ENCODE results near the gene MCM8. TPM values are rescaled to one million over a fixed set of nuclear protein-coding genes. Genes with fewer than 3 reads are reported as not detected.

MCM8 gene
- total and polyA plus RNA-seq, 2 experiments from 2014 or later = 1.5 to 6.7 TPM

DNA sequence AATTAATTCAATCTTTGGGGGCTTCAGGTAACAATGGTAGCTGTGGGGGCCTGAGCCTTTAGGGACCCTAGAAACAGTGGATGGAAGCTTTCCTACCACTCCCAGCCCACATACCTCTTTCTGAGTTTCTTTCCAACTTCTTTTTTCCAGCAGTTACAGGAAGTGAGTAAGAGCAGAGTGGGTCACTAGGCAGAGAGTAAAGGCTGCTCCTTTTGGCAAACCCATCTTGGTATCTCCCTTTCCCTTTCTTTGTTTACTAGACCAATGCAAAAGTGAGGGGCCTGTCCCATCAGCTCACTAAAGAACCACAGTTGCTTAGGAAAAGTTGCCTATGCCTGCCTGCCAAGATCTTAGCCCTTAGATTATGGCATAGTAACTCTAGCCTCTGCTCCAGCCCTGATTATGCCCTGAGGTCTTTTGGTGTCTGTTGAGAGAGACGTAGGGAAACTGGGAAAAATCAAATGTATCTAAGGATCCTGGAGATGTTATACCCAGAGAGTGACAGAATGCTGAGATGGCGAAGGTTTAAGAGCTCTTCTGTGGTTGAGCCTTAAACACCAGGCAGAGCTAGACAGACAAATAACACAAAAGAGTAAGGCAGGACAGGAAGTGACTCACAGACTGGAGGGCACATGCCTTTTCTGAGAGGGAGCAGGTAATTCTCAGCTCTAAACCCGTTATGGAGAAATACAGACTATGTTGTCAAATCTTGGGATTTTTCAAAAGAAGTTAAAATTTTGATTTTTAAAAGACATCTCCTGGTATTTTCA is 31.4 kb upstream of the MCM8 start:
- Histone ChIP-seq H3K27ac (no peak overlapping the region), H2AFZ (no peak overlapping the region), H3K79me2 (no peaks in the 10 kb centered on the region), H3K9me3 (ENCODE audit: low read depth) (no peaks in the 10 kb centered on the region), H3K36me3 (replicated peaks; ENCODE audit: insufficient read depth, low read depth) (no peaks in the 10 kb centered on the region), H4K20me1 (ENCODE audit: insufficient read depth, poor library complexity, severe bottlenecking) (no peaks in the 10 kb centered on the region), H3K4me2 (no peak overlapping the region), H3K27me3 (no peaks in the 10 kb centered on the region), H3K4me3 (no peak overlapping the region), H3K4me1 (ENCODE audit: insufficient read depth) (no peaks in the 10 kb centered on the region), H3K9me2 (replicated peaks; ENCODE audit: insufficient read depth) (no peaks in the 10 kb centered on the region)
- no peak for TF ChIP-seq EZH2phosphoT487 (IDR thresholded peaks at IDR 0.05; ENCODE audit: low read depth, severe bottlenecking, unreplicated experiment)
- TF ChIP-seq EZH2 (IDR thresholded peaks at IDR 0.05; ENCODE audit: borderline replicate concordance) = no peak
- TF ChIP-seq, protein P1, sequence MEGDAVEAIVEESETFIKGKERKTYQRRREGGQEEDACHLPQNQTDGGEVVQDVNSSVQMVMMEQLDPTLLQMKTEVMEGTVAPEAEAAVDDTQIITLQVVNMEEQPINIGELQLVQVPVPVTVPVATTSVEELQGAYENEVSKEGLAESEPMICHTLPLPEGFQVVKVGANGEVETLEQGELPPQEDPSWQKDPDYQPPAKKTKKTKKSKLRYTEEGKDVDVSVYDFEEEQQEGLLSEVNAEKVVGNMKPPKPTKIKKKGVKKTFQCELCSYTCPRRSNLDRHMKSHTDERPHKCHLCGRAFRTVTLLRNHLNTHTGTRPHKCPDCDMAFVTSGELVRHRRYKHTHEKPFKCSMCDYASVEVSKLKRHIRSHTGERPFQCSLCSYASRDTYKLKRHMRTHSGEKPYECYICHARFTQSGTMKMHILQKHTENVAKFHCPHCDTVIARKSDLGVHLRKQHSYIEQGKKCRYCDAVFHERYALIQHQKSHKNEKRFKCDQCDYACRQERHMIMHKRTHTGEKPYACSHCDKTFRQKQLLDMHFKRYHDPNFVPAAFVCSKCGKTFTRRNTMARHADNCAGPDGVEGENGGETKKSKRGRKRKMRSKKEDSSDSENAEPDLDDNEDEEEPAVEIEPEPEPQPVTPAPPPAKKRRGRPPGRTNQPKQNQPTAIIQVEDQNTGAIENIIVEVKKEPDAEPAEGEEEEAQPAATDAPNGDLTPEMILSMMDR (IDR thresholded peaks at IDR 0.05; ENCODE audit: poor library complexity) = no peak
- 31% methylated on average over 3 of the region's 3 CpGs for WGBS (ENCODE audit: low lambda C conversion rate, missing lambda C conversion rate)
- no peak for DNase-seq (ENCODE audit: low spot score)

GRCh38 chr20:5919626-5920544 is 30.6 kb upstream of the MCM8 start:
- Histone ChIP-seq H3K9me3 (ENCODE audit: low read depth) (no peaks in the 10 kb centered on the region), H4K20me1 (ENCODE audit: insufficient read depth, poor library complexity, severe bottlenecking) (no peaks in the 10 kb centered on the region), H3K79me2 (no peaks in the 10 kb centered on the region), H3K36me3 (replicated peaks; ENCODE audit: insufficient read depth, low read depth) (no peaks in the 10 kb centered on the region), H2AFZ (no peak overlapping the region), H3K27me3 (no peaks in the 10 kb centered on the region), H3K4me1 (ENCODE audit: insufficient read depth) (no peaks in the 10 kb centered on the region), H3K27ac (no peak overlapping the region), H3K9me2 (replicated peaks; ENCODE audit: insufficient read depth) (no peaks in the 10 kb centered on the region), H3K4me2 (no peak overlapping the region), H3K4me3 (no peak overlapping the region)
- DNase-seq (ENCODE audit: low spot score) = no peak
- TF ChIP-seq EZH2phosphoT487 (IDR thresholded peaks at IDR 0.05; ENCODE audit: low read depth, severe bottlenecking, unreplicated experiment) (no peak), EZH2 (IDR thresholded peaks at IDR 0.05; ENCODE audit: borderline replicate concordance) (no peak)
- TF ChIP-seq, protein P1 (IDR thresholded peaks at IDR 0.05; ENCODE audit: poor library complexity) = no peak
- 75% methylated on average over 8 of the region's 8 CpGs for WGBS (ENCODE audit: low lambda C conversion rate, missing lambda C conversion rate)

- Histone ChIP-seq H3K36me3 (replicated peaks; ENCODE audit: insufficient read depth, low read depth) (no peaks in the 10 kb centered on the region), H4K20me1 (ENCODE audit: insufficient read depth, poor library complexity, severe bottlenecking) (no peaks in the 10 kb centered on the region), H3K79me2 (no peaks in the 10 kb centered on the region), H2AFZ (no peak overlapping the region), H3K27ac (no peak overlapping the region), H3K9me3 (ENCODE audit: low read depth) (no peaks in the 10 kb centered on the region), H3K4me3 (no peak overlapping the region), H3K9me2 (replicated peaks; ENCODE audit: insufficient read depth) (no peaks in the 10 kb centered on the region), H3K4me1 (ENCODE audit: insufficient read depth) (no peaks in the 10 kb centered on the region), H3K4me2 (no peak overlapping the region), H3K27me3 (no peaks in the 10 kb centered on the region)
- TF ChIP-seq EZH2phosphoT487 (IDR thresholded peaks at IDR 0.05; ENCODE audit: low read depth, severe bottlenecking, unreplicated experiment) = no peak
- TF ChIP-seq, protein P1 (IDR thresholded peaks at IDR 0.05; ENCODE audit: poor library complexity) = no peak
- no peak for TF ChIP-seq EZH2 (IDR thresholded peaks at IDR 0.05; ENCODE audit: borderline replicate concordance)
- 38% methylated on average over 1 of the region's 1 CpG for WGBS (ENCODE audit: low lambda C conversion rate, missing lambda C conversion rate)
- no peak for DNase-seq (ENCODE audit: low spot score)
Measured at GRCh38 chr20:5920581-5920980, 29.9 kb upstream of the MCM8 start.

Data from hepatocyte (in vitro differentiated cells).